Naive thymus-derived CD4-positive, alpha-beta T cell (primary cell): ENCODE measurements around the gene CHN2. TPM values are rescaled to one million over a fixed set of nuclear protein-coding genes. Genes with fewer than 3 reads are reported as not detected.

Experiments used
- ATAC-seq: fragments of 150-1000 bp; cut with Tn5 transposase; 2 replicates; pipeline ENCODE4 v1.10.0; 2021; ENCODE audit warnings: mild to moderate bottlenecking, moderate library complexity
- CTCF ChIA-PET: fragments of 350-600 bp; sonication (Branson Sonifier 250); formaldehyde crosslinking; loops from one replicate; lab custom pipeline; 2021; ENCODE audit warnings: antibody characterized with exemption; lab: Charles Lee
- POLR2A ChIA-PET: fragments of 350-600 bp; sonication (Branson Sonifier 250); formaldehyde crosslinking; loops from one replicate; lab custom pipeline; 2021; ENCODE audit warnings: antibody characterized with exemption, inconsistent platforms; lab: Charles Lee
- DNase-seq, 9 donors: peaks; one replicate each; pipeline versions ENCODE4 v3.0.0 to v3.0.0-alpha.2; 2020 to 2022; ENCODE audit warnings: mixed read lengths in 1 of 9
- H3K27ac ChIP-seq: one replicate; pipeline ENCODE4 v1.7.0; 2013; ENCODE audit warnings: mild to moderate bottlenecking, low read depth, low read length, moderate library complexity
- H3K27me3 ChIP-seq, 2 donors: one replicate each; pipeline ENCODE4 v1.7.0; 2013; ENCODE audit warnings: low read length in 2 of 2, mild to moderate bottlenecking in 2 of 2, moderate library complexity in 2 of 2; ENCODE audit not compliant: control insufficient read depth in 2 of 2, insufficient read depth in 2 of 2
- H3K36me3 ChIP-seq, 3 experiments: 1 replicate in 2 of 3; 2 replicates in 1 of 3; pipeline ENCODE4 v1.7.0; 2013; ENCODE audit warnings: low read length in 3 of 3, mild to moderate bottlenecking in 3 of 3, moderate library complexity in 1 of 3; ENCODE audit not compliant: insufficient read depth in 3 of 3, control insufficient read depth in 2 of 3
- H3K4me1 ChIP-seq, 2 donors: one replicate each; pipeline ENCODE4 v1.7.0; 2013; ENCODE audit warnings: low read length in 2 of 2, mild to moderate bottlenecking in 2 of 2, moderate library complexity in 1 of 2; ENCODE audit not compliant: control insufficient read depth in 2 of 2, insufficient read depth in 2 of 2
- H3K4me3 ChIP-seq: 2 replicates; pipeline ENCODE4 v1.7.0; 2013; ENCODE audit warnings: mild to moderate bottlenecking, low read length
- H3K9me3 ChIP-seq, 3 experiments: 1 replicate in 2 of 3; 2 replicates in 1 of 3; pipeline ENCODE4 v1.7.0; 2013; ENCODE audit warnings: low read length in 3 of 3; ENCODE audit not compliant: control insufficient read depth in 2 of 3
- H3K27ac Mint-ChIP-seq, 9 donors: one replicate each; pipeline ENCODE4 v1.8.0; 2020 to 2022; ENCODE audit warnings: mixed read lengths in 9 of 9, mild to moderate bottlenecking in 8 of 9, moderate library complexity in 5 of 9, inconsistent platforms in 2 of 9
- H3K27me3 Mint-ChIP-seq, 5 donors: one replicate each; pipeline ENCODE4 v1.8.0; 2021 to 2022; ENCODE audit warnings: mixed read lengths in 5 of 5, mild to moderate bottlenecking in 1 of 5
- H3K36me3 Mint-ChIP-seq, 5 donors: one replicate each; pipeline ENCODE4 v1.8.0; 2020 to 2022; ENCODE audit warnings: mixed read lengths in 5 of 5, mild to moderate bottlenecking in 3 of 5, inconsistent platforms in 1 of 5
- H3K4me1 Mint-ChIP-seq, 7 donors: one replicate each; pipeline ENCODE4 v1.8.0; 2020 to 2022; ENCODE audit warnings: mixed read lengths in 7 of 7, mild to moderate bottlenecking in 3 of 7, inconsistent platforms in 1 of 7
- H3K4me3 Mint-ChIP-seq, 10 donors: one replicate each; pipeline ENCODE4 v1.8.0; 2020 to 2022; ENCODE audit warnings: mild to moderate bottlenecking in 10 of 10, mixed read lengths in 10 of 10, moderate library complexity in 6 of 10, inconsistent platforms in 2 of 10
- H3K9me3 Mint-ChIP-seq, 11 donors: one replicate each; pipeline ENCODE4 v1.8.0; 2020 to 2022; ENCODE audit warnings: mixed read lengths in 11 of 11, mild to moderate bottlenecking in 4 of 11, inconsistent platforms in 1 of 11, moderate library complexity in 1 of 11
- intact Hi-C, 2 donors: fragments of 100-400 bp; cut with micrococcal nuclease; formaldehyde crosslinking; loops; one replicate each; pipeline ENCODE4 v1.15.1; 2023
- polyA plus RNA-seq, 2 donors: library from polyadenylated mRNA; unstranded; fragments of 300-500 nt; fragmentation: Illumina TruSeq; gene quantifications; one replicate each; pipeline ENCODE4 v1.2.3, GENCODE V29; 2021
- total RNA-seq, 6 experiments: library from RNA in 5 of 6; stranded (reverse) in 5 of 6; gene quantifications; 1 replicate in 5 of 6; 2 replicates in 1 of 6; pipeline ENCODE4 v1.2.3 and lab custom pipeline; 2021 to 2026

Gene CHN2
- total and polyA plus RNA-seq, 7 experiments from 2014 or later, result 0.34 to 28.1 (median 0.98) TPM

DNA sequence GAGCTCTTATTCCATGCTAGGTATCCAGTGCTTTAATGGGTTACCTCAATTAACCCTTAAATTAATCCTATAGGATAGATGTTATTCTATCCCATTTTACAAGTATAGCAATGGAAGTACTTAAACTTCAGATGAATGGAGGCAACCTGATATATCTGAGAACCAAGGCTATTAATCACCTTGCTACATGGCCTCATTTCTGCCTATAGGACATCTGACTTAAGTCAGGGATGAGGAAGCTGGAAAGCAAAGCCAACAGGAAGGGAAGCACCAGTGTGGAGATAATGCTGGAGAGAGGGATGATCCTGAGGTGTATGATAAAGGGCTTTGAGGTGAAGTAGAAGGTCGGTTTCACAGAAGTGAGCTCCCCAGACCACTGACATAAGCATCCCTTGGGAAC lies 132.3 kb downstream of the CHN2 start:
- POLR2A ChIA-PET, result no interaction called here
- H3K4me3 Mint-ChIP-seq, result no peak overlapping the region
- H3K9me3 Mint-ChIP-seq, result peaks cover 0 to 9% (median 0%) of the 10 kb centered on the region in 11 donors
- no peak overlapping the region for H3K27ac ChIP-seq
- no peaks in the 10 kb centered on the region for H3K36me3 Mint-ChIP-seq
- H3K27me3 ChIP-seq, result no peaks in the 10 kb centered on the region
- DNase-seq (no peak), ATAC-seq (no peak)
- intact Hi-C loops, result no loop called here
- CTCF ChIA-PET, result no interaction called here
- H3K27me3 Mint-ChIP-seq, result peaks cover 0 to 19% (median 6%) of the 10 kb centered on the region in 5 donors
- no peak overlapping the region for H3K27ac Mint-ChIP-seq
- peaks cover 0 to 19% (median 13%) of the 10 kb centered on the region in 7 donors for H3K4me1 Mint-ChIP-seq
- no peaks in the 10 kb centered on the region for H3K9me3 ChIP-seq
- H3K4me3 ChIP-seq, result no peak overlapping the region
- H3K36me3 ChIP-seq, result no peaks in the 10 kb centered on the region
- H3K4me1 ChIP-seq, result no peaks in the 10 kb centered on the region

DNA sequence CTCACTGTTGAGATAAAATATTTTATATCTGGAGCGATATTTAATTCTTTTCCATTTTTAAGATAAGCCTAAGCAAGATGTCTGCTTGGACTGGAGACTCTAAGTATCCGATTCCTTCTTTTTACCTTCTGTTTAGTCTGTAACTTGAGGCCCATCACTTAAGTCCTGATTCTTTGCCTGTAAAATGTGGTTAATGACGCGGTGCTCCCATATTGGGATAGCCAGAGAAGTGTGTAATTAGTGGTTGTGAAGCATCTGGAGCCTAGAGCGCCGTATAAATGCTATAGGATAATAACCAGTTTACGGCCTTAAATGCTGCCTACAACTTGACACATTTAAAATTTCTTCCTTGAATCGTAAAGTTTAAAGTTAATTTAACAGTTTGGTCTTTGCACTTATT lies 132.9 kb downstream of the CHN2 start:
- H3K27ac ChIP-seq, result no peak overlapping the region
- H3K4me3 Mint-ChIP-seq, result no peak overlapping the region
- no peak overlapping the region for H3K4me3 ChIP-seq
- no peak for ATAC-seq
- H3K9me3 Mint-ChIP-seq, result peaks cover 0 to 5% (median 0%) of the 10 kb centered on the region in 11 donors
- CTCF ChIA-PET, result no interaction called here
- peaks cover 0 to 19% (median 13%) of the 10 kb centered on the region in 7 donors for H3K4me1 Mint-ChIP-seq
- H3K36me3 Mint-ChIP-seq, result no peaks in the 10 kb centered on the region
- H3K27ac Mint-ChIP-seq, result no peak overlapping the region
- H3K4me1 ChIP-seq, result no peaks in the 10 kb centered on the region
- no peaks in the 10 kb centered on the region for H3K9me3 ChIP-seq
- intact Hi-C loops, result no loop called here
- no peak for DNase-seq
- no peaks in the 10 kb centered on the region for H3K36me3 ChIP-seq
- peaks cover 0 to 19% (median 6%) of the 10 kb centered on the region in 5 donors for H3K27me3 Mint-ChIP-seq
- POLR2A ChIA-PET, result no interaction called here
- H3K27me3 ChIP-seq, result no peaks in the 10 kb centered on the region

DNA sequence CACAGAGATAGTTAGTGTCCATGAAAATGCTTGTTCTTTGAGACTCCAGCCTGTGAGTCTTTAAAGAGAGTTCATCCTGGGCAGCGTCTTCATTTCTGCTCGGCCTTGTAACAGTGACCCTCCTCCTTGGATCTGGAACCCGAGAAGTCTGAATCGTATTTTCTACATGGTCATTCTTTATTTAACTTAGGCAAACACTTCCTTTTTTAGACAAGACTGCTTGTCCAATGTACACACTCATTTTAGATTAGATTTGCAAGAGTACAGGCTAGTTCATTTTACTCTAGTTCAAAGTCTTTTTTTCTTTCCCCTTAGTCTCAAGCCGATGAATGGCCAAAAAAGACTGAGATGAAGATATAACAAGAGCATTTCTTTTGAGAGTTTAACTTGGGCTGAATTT lies 133.5 kb downstream of the CHN2 start:
- Histone ChIP-seq H3K36me3 (no peaks in the 10 kb centered on the region), H3K4me3 (no peak overlapping the region), H3K4me1 (no peaks in the 10 kb centered on the region), H3K27ac (no peak overlapping the region), H3K27me3 (no peaks in the 10 kb centered on the region), H3K9me3 (no peaks in the 10 kb centered on the region)
- Mint-ChIP-seq H3K9me3 (peaks cover 0 to 4% (median 0%) of the 10 kb centered on the region in 11 donors), H3K4me1 (peaks cover 0 to 19% (median 13%) of the 10 kb centered on the region in 7 donors), H3K27ac (no peak overlapping the region), H3K27me3 (peaks cover 0 to 19% (median 6%) of the 10 kb centered on the region in 5 donors), H3K4me3 (no peak overlapping the region), H3K36me3 (no peaks in the 10 kb centered on the region)
- POLR2A ChIA-PET, result interaction anchor here (0.6 kb wide), 1 partner anchor 8 kb away, joined by 3 read pairs; no protein-coding TSS in a partner anchor
- ATAC-seq, result no peak
- no peak for DNase-seq
- intact Hi-C loops, result no loop called here
- CTCF ChIA-PET, result no interaction called here

DNA sequence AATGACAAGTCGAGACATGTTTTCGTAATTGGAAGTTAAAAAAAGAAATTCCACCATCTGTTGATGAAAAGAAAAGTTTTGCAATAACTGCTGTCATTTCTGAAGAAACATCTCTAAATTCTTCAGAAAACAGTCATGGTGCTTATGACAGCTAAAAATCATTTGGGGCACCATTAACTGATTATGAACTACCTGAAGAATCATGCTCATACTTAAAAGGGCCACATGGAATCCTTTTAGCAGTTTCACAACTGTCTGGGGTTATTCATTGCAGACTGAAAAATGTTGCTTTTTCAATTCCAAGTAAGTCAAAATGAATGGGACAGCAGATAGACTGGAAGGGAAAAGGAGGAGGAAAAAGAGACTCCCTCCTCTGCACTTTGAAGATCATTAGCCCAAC lies 134.2 kb downstream of the CHN2 start:
- peaks cover 0 to 19% (median 13%) of the 10 kb centered on the region in 7 donors for H3K4me1 Mint-ChIP-seq
- Histone ChIP-seq H3K4me3 (no peak overlapping the region), H3K27ac (no peak overlapping the region), H3K27me3 (no peaks in the 10 kb centered on the region), H3K36me3 (no peaks in the 10 kb centered on the region), H3K4me1 (no peaks in the 10 kb centered on the region), H3K9me3 (no peaks in the 10 kb centered on the region)
- no peak for ATAC-seq
- no peaks in the 10 kb centered on the region for H3K36me3 Mint-ChIP-seq
- H3K9me3 Mint-ChIP-seq, result peaks cover 0 to 4% (median 0%) of the 10 kb centered on the region in 11 donors
- H3K27me3 Mint-ChIP-seq, result peaks cover 0 to 19% (median 6%) of the 10 kb centered on the region in 5 donors
- CTCF ChIA-PET, result no interaction called here
- peak overlapping the region in 1 of 9 donors; percentile 6 for H3K27ac Mint-ChIP-seq
- intact Hi-C loops, result no loop called here
- no peak overlapping the region for H3K4me3 Mint-ChIP-seq
- DNase-seq, result no peak
- POLR2A ChIA-PET, result interaction anchor here (0.6 kb wide), 1 partner anchor 7 kb away, joined by 3 read pairs; no protein-coding TSS in a partner anchor

DNA sequence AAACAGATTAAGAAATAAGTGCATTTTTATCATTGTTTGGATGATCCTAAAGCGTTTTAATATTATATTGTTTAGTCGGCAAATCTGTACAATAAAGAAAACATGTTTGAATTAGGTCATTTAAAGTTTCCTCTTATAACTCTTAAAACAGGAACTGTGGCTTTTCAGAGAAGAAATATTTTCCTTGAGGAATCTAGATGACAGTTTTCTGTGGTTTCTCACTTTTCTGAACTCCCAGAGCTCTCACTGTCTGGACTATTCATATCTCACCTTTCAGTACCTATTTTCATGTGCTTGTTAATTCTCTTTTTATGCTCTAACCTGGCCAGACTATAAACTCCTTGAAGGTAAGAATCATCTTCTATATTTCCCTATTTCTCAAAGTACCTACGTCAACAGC lies 135.1 kb downstream of the CHN2 start:
- no peak overlapping the region for H3K27ac ChIP-seq
- peaks cover 0 to 19% (median 6%) of the 10 kb centered on the region in 5 donors for H3K27me3 Mint-ChIP-seq
- H3K9me3 ChIP-seq, result no peaks in the 10 kb centered on the region
- no peaks in the 10 kb centered on the region for H3K36me3 ChIP-seq
- H3K4me1 Mint-ChIP-seq, result peaks cover 0 to 19% (median 13%) of the 10 kb centered on the region in 7 donors
- ATAC-seq (no peak), DNase-seq (no peak)
- peak overlapping the region in 4 of 10 donors; percentile 7 to 28 (median 14) for H3K4me3 Mint-ChIP-seq
- no peak overlapping the region for H3K4me3 ChIP-seq
- no peaks in the 10 kb centered on the region for H3K27me3 ChIP-seq
- no peaks in the 10 kb centered on the region for H3K4me1 ChIP-seq
- ChIA-PET POLR2A (no interaction called here), CTCF (interaction anchor here (0.7 kb wide), 1 partner anchor 8 kb away, joined by 3 read pairs; no protein-coding TSS in a partner anchor)
- no peaks in the 10 kb centered on the region for H3K36me3 Mint-ChIP-seq
- intact Hi-C loops, result loop anchor here in 1 of 2 donors (10.0 kb wide), 1 partner anchor 135 kb away; the partner anchor contains the start of gene CHN2
- peaks cover 0 to 4% (median 0%) of the 10 kb centered on the region in 11 donors for H3K9me3 Mint-ChIP-seq
- H3K27ac Mint-ChIP-seq, result peak overlapping the region in 3 of 9 donors; percentile 7 to 29 (median 12)

DNA sequence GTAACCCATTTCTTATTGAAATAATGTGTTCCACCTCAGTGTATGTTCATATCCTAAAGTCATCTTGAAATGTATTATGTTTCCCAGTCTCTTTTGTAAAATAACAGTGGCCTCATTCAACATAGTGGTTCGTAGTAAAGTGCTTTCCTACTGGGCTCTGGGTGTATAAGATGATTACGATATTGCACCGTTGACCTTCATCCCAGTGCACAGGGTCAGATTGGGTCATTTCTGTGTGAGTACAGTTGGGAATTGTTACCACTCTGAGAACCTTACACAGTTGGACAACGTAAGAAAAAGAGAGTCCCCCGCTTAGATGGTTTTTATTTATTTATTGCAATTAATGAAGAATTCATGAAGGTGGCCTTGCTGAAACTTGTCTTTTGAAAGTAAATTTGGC lies 135.6 kb downstream of the CHN2 start:
- CTCF ChIA-PET, result no interaction called here
- Mint-ChIP-seq H3K27ac (no peak overlapping the region), H3K9me3 (peaks cover 0 to 4% (median 0%) of the 10 kb centered on the region in 11 donors)

DNA sequence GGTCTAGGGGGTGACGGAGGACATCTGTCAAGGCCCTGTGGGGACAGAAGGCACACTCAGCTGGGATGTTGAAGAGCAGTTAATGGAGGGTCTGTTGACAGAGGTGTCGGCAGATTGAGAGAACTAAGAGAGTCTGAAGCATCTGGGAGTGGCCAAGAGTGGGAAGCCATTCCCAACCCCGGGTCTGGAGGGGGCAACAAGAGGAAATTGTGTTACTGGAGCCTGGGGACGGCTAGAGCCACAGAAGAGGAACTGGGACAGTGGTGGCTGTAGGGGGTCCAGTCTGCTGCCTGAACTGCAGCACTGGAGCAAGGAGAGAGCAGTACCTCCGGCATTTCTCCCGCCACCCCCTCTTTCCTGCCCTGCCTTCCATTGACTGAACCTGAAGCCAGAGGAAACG lies 136.6 kb downstream of the CHN2 start:
- ATAC-seq (no peak), DNase-seq (no peak)
- no peak overlapping the region for H3K4me3 ChIP-seq
- H3K36me3 ChIP-seq, result no peaks in the 10 kb centered on the region
- H3K9me3 Mint-ChIP-seq, result peaks cover 0 to 4% (median 0%) of the 10 kb centered on the region in 11 donors
- H3K27me3 Mint-ChIP-seq, result peaks cover 0 to 19% (median 6%) of the 10 kb centered on the region in 5 donors
- no peaks in the 10 kb centered on the region for H3K9me3 ChIP-seq
- peaks cover 0 to 24% (median 13%) of the 10 kb centered on the region in 7 donors for H3K4me1 Mint-ChIP-seq
- no peaks in the 10 kb centered on the region for H3K27me3 ChIP-seq
- intact Hi-C loops, result loop anchor here in 1 of 2 donors (10.0 kb wide), 1 partner anchor 136 kb away; the partner anchor contains the start of gene CHN2
- no peaks in the 10 kb centered on the region for H3K36me3 Mint-ChIP-seq
- H3K4me3 Mint-ChIP-seq, result no peak overlapping the region
- no peak overlapping the region for H3K27ac ChIP-seq
- no peak overlapping the region for H3K27ac Mint-ChIP-seq
- CTCF ChIA-PET, result no interaction called here
- no peaks in the 10 kb centered on the region for H3K4me1 ChIP-seq
- POLR2A ChIA-PET, result no interaction called here

More for the DNA sequence above, 135.6 kb downstream of the CHN2 start:
- H3K4me1 Mint-ChIP-seq, result peaks cover 0 to 19% (median 13%) of the 10 kb centered on the region in 7 donors
- H3K36me3 Mint-ChIP-seq, result no peaks in the 10 kb centered on the region
- intact Hi-C loops, result loop anchor here in 1 of 2 donors (10.0 kb wide), 1 partner anchor 135 kb away; the partner anchor contains the start of gene CHN2
- H3K27ac ChIP-seq, result no peak overlapping the region
- no peak overlapping the region for H3K4me3 Mint-ChIP-seq
- H3K9me3 ChIP-seq, result no peaks in the 10 kb centered on the region
- no peaks in the 10 kb centered on the region for H3K4me1 ChIP-seq
- POLR2A ChIA-PET, result no interaction called here
- no peak overlapping the region for H3K4me3 ChIP-seq
- ATAC-seq (no peak), DNase-seq (no peak)
- peaks cover 0 to 19% (median 6%) of the 10 kb centered on the region in 5 donors for H3K27me3 Mint-ChIP-seq
- H3K36me3 ChIP-seq, result no peaks in the 10 kb centered on the region
- no peaks in the 10 kb centered on the region for H3K27me3 ChIP-seq
